Measurements from ENCODE around the gene ZNF423. TPM values are rescaled to one million over a fixed set of nuclear protein-coding genes. Genes with fewer than 3 reads are reported as not detected.

The ZNF423 gene
- total RNA-seq, 1 experiment from 2014 or later = not detected

- DNase-seq = no peak
- Histone ChIP-seq H3K27ac (ENCODE audit: low read length) (no peak overlapping the region), H3K36me3 (ENCODE audit: insufficient read depth, low read length) (no peaks in the 10 kb centered on the region), H3K9ac (ENCODE audit: low read length) (no peak overlapping the region), H3K4me1 (ENCODE audit: low read length) (no peaks in the 10 kb centered on the region), H3K9me3 (ENCODE audit: low read length) (no peaks in the 10 kb centered on the region), H4K20me1 (ENCODE audit: insufficient read depth, low read depth, low read length) (no peaks in the 10 kb centered on the region), H3K27me3 (ENCODE audit: low read length) (no peaks in the 10 kb centered on the region), H3K4me3 (ENCODE audit: low read length) (no peak overlapping the region), H2AFZ (ENCODE audit: low read length) (no peak overlapping the region), H3K4me2 (ENCODE audit: low read depth, low read length, poor library complexity, severe bottlenecking) (no peak overlapping the region), H3K9me2 (replicated peaks; ENCODE audit: insufficient read depth, low read length) (no peaks in the 10 kb centered on the region), H3K79me2 (ENCODE audit: low read length) (no peaks in the 10 kb centered on the region)
These were observed 254.3 kb downstream of the ZNF423 start for GRCh38 chr16:49601576-49601975.

- Histone ChIP-seq H3K27me3 (ENCODE audit: low read length) (no peaks in the 10 kb centered on the region), H2AFZ (ENCODE audit: low read length) (no peak overlapping the region), H4K20me1 (ENCODE audit: insufficient read depth, low read depth, low read length) (no peaks in the 10 kb centered on the region), H3K9me3 (ENCODE audit: low read length) (no peaks in the 10 kb centered on the region), H3K4me3 (ENCODE audit: low read length) (no peak overlapping the region), H3K4me1 (ENCODE audit: low read length) (no peaks in the 10 kb centered on the region), H3K4me2 (ENCODE audit: low read depth, low read length, poor library complexity, severe bottlenecking) (no peak overlapping the region), H3K36me3 (ENCODE audit: insufficient read depth, low read length) (no peaks in the 10 kb centered on the region), H3K79me2 (ENCODE audit: low read length) (no peaks in the 10 kb centered on the region), H3K9me2 (replicated peaks; ENCODE audit: insufficient read depth, low read length) (no peaks in the 10 kb centered on the region), H3K27ac (ENCODE audit: low read length) (no peak overlapping the region), H3K9ac (ENCODE audit: low read length) (no peak overlapping the region)
- no peak for DNase-seq
These were observed 254.9 kb downstream of the ZNF423 start for GRCh38 chr16:49600976-49601375.

GRCh38 chr16:49600536-49600935, 255.4 kb downstream of the ZNF423 start:
- no peaks in the 10 kb centered on the region for H4K20me1 ChIP-seq (ENCODE audit: insufficient read depth, low read depth, low read length)
- no peak for DNase-seq
- H3K4me3 ChIP-seq (ENCODE audit: low read length) = no peak overlapping the region
- no peak overlapping the region for H3K4me2 ChIP-seq (ENCODE audit: low read depth, low read length, poor library complexity, severe bottlenecking)
- no peak overlapping the region for H3K27ac ChIP-seq (ENCODE audit: low read length)
- no peaks in the 10 kb centered on the region for H3K36me3 ChIP-seq (ENCODE audit: insufficient read depth, low read length)
- no peak overlapping the region for H3K9ac ChIP-seq (ENCODE audit: low read length)
- no peaks in the 10 kb centered on the region for H3K27me3 ChIP-seq (ENCODE audit: low read length)
- no peaks in the 10 kb centered on the region for H3K9me2 ChIP-seq (replicated peaks; ENCODE audit: insufficient read depth, low read length)
- H3K9me3 ChIP-seq (ENCODE audit: low read length) = no peaks in the 10 kb centered on the region
- no peaks in the 10 kb centered on the region for H3K4me1 ChIP-seq (ENCODE audit: low read length)
- no peaks in the 10 kb centered on the region for H3K79me2 ChIP-seq (ENCODE audit: low read length)
- H2AFZ ChIP-seq (ENCODE audit: low read length) = no peak overlapping the region

- H3K36me3 ChIP-seq (ENCODE audit: insufficient read depth, low read length) = no peaks in the 10 kb centered on the region
- no peak overlapping the region for H3K9ac ChIP-seq (ENCODE audit: low read length)
- no peaks in the 10 kb centered on the region for H3K4me1 ChIP-seq (ENCODE audit: low read length)
- no peak overlapping the region for H3K4me2 ChIP-seq (ENCODE audit: low read depth, low read length, poor library complexity, severe bottlenecking)
- no peak overlapping the region for H2AFZ ChIP-seq (ENCODE audit: low read length)
- H3K9me2 ChIP-seq (replicated peaks; ENCODE audit: insufficient read depth, low read length) = no peaks in the 10 kb centered on the region
- H3K79me2 ChIP-seq (ENCODE audit: low read length) = no peaks in the 10 kb centered on the region
- no peak overlapping the region for H3K4me3 ChIP-seq (ENCODE audit: low read length)
- no peak for DNase-seq
- no peaks in the 10 kb centered on the region for H4K20me1 ChIP-seq (ENCODE audit: insufficient read depth, low read depth, low read length)
- H3K9me3 ChIP-seq (ENCODE audit: low read length) = no peaks in the 10 kb centered on the region
- no peak overlapping the region for H3K27ac ChIP-seq (ENCODE audit: low read length)
- no peaks in the 10 kb centered on the region for H3K27me3 ChIP-seq (ENCODE audit: low read length)
These were observed 256.2 kb downstream of the ZNF423 start for GRCh38 chr16:49599704-49600103.

- H4K20me1 ChIP-seq (ENCODE audit: insufficient read depth, low read depth, low read length) = no peaks in the 10 kb centered on the region
- no peak for DNase-seq
- H3K4me2 ChIP-seq (ENCODE audit: low read depth, low read length, poor library complexity, severe bottlenecking) = no peak overlapping the region
- no peak overlapping the region for H2AFZ ChIP-seq (ENCODE audit: low read length)
- H3K9ac ChIP-seq (ENCODE audit: low read length) = no peak overlapping the region
- no peaks in the 10 kb centered on the region for H3K36me3 ChIP-seq (ENCODE audit: insufficient read depth, low read length)
- H3K79me2 ChIP-seq (ENCODE audit: low read length) = no peaks in the 10 kb centered on the region
- H3K9me2 ChIP-seq (replicated peaks; ENCODE audit: insufficient read depth, low read length) = no peaks in the 10 kb centered on the region
- H3K4me3 ChIP-seq (ENCODE audit: low read length) = no peak overlapping the region
- no peaks in the 10 kb centered on the region for H3K4me1 ChIP-seq (ENCODE audit: low read length)
- no peak overlapping the region for H3K27ac ChIP-seq (ENCODE audit: low read length)
- no peaks in the 10 kb centered on the region for H3K9me3 ChIP-seq (ENCODE audit: low read length)
- H3K27me3 ChIP-seq (ENCODE audit: low read length) = no peaks in the 10 kb centered on the region
These were observed 256.6 kb downstream of the ZNF423 start for GRCh38 chr16:49599281-49599680.

GRCh38 chr16:49598383-49599170, 257.3 kb downstream of the ZNF423 start:
- Histone ChIP-seq H3K4me2 (ENCODE audit: low read depth, low read length, poor library complexity, severe bottlenecking) (no peak overlapping the region), H2AFZ (ENCODE audit: low read length) (no peak overlapping the region), H3K9me2 (replicated peaks; ENCODE audit: insufficient read depth, low read length) (no peaks in the 10 kb centered on the region), H3K79me2 (ENCODE audit: low read length) (no peaks in the 10 kb centered on the region), H3K4me1 (ENCODE audit: low read length) (no peaks in the 10 kb centered on the region), H3K4me3 (ENCODE audit: low read length) (no peak overlapping the region), H3K36me3 (ENCODE audit: insufficient read depth, low read length) (no peaks in the 10 kb centered on the region), H3K27me3 (ENCODE audit: low read length) (no peaks in the 10 kb centered on the region), H4K20me1 (ENCODE audit: insufficient read depth, low read depth, low read length) (no peaks in the 10 kb centered on the region), H3K27ac (ENCODE audit: low read length) (no peak overlapping the region), H3K9me3 (ENCODE audit: low read length) (no peaks in the 10 kb centered on the region), H3K9ac (ENCODE audit: low read length) (no peak overlapping the region)
- no peak for DNase-seq

- H3K9ac ChIP-seq (ENCODE audit: low read length) = no peak overlapping the region
- H3K27ac ChIP-seq (ENCODE audit: low read length) = no peak overlapping the region
These were observed 258.1 kb downstream of the ZNF423 start for GRCh38 chr16:49597796-49598195.

GRCh38 chr16:49596648-49597291, 259.1 kb downstream of the ZNF423 start:
- Histone ChIP-seq H3K9me3 (ENCODE audit: low read length) (no peaks in the 10 kb centered on the region), H3K4me3 (ENCODE audit: low read length) (no peak overlapping the region), H4K20me1 (ENCODE audit: insufficient read depth, low read depth, low read length) (no peaks in the 10 kb centered on the region), H3K79me2 (ENCODE audit: low read length) (no peaks in the 10 kb centered on the region), H3K36me3 (ENCODE audit: insufficient read depth, low read length) (no peaks in the 10 kb centered on the region), H2AFZ (ENCODE audit: low read length) (no peak overlapping the region), H3K27me3 (ENCODE audit: low read length) (no peaks in the 10 kb centered on the region), H3K4me2 (ENCODE audit: low read depth, low read length, poor library complexity, severe bottlenecking) (no peak overlapping the region), H3K9ac (ENCODE audit: low read length) (no peak overlapping the region), H3K4me1 (ENCODE audit: low read length) (peaks cover 7% of the 10 kb centered on the region), H3K9me2 (replicated peaks; ENCODE audit: insufficient read depth, low read length) (no peaks in the 10 kb centered on the region), H3K27ac (ENCODE audit: low read length) (no peak overlapping the region)
- DNase-seq = no peak

More at GRCh38 chr16:49597796-49598195, 258.1 kb downstream of the ZNF423 start:
- H4K20me1 ChIP-seq (ENCODE audit: insufficient read depth, low read depth, low read length) = no peaks in the 10 kb centered on the region
- peaks cover under 1% of the 10 kb centered on the region for H3K4me1 ChIP-seq (ENCODE audit: low read length)
- H2AFZ ChIP-seq (ENCODE audit: low read length) = no peak overlapping the region
- H3K36me3 ChIP-seq (ENCODE audit: insufficient read depth, low read length) = no peaks in the 10 kb centered on the region
- no peaks in the 10 kb centered on the region for H3K79me2 ChIP-seq (ENCODE audit: low read length)
- DNase-seq = no peak
- H3K9me3 ChIP-seq (ENCODE audit: low read length) = no peaks in the 10 kb centered on the region
- no peaks in the 10 kb centered on the region for H3K27me3 ChIP-seq (ENCODE audit: low read length)
- no peak overlapping the region for H3K4me2 ChIP-seq (ENCODE audit: low read depth, low read length, poor library complexity, severe bottlenecking)
- no peak overlapping the region for H3K4me3 ChIP-seq (ENCODE audit: low read length)
- no peaks in the 10 kb centered on the region for H3K9me2 ChIP-seq (replicated peaks; ENCODE audit: insufficient read depth, low read length)
